Stimulated activated CD8-positive, alpha-beta memory T cell treated with anti-CD3 and anti-CD28 coated beads, Interleukin-7, amount 100 ng/mL, for 24 hours (primary cell): ENCODE results near the gene RAD51B.

Experiments
- DNase-seq: peaks from one replicate; pipeline ENCODE4 v3.0.0-alpha.2; 2020; ENCODE audit warnings: low read depth

Gene RAD51B

DNA sequence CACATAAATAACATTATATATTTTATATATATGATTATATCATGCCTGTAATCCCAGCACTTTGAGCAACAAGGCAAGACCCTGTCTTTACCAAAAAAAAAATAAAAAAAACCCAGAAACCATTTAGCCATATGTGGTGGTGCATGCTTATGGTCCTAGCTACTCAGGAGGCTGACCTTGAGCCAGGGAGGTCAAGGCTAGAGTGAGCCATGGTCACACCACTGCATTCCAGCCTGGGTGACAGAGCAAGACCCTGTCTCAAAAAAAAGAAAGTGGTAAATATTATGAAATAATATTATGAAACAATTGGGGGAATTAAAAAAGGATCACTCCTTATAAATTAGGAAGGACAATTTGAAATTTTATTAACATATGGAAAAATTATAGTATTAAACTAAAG, 16.0 kb downstream of the RAD51B start:
- no peak for DNase-seq

DNA sequence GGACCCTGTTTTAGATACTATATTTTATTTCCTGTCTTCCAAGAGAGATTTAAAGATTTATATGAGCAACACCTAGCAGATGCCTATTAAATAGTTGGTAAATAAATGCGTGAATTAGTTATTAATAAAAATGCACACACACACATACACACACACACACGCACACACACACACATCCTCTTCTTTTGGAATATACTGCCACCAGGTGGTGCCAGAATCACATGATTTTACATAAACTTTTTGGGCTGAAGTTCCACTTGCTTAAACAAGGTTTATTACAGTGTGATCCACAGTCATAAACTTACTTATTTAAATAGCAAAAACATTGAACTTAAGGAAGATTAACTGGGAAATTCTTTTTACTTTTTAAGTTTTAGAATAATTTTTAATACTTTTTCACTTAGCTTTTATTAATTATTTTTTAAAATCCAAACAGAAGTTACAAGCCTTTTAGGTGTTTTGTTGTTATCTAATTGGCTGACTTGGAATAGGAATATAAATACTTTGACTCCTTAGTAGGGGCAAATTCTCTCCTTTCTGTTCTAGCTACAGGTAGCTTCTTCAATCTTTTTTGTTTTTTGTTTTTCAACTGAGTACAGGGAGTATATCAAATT, 17.5 kb downstream of the RAD51B start:
- no peak for DNase-seq

- DNase-seq: no peak
Measured at GRCh38 chr14:67846029-67846610, 26.5 kb downstream of the RAD51B start.

DNA sequence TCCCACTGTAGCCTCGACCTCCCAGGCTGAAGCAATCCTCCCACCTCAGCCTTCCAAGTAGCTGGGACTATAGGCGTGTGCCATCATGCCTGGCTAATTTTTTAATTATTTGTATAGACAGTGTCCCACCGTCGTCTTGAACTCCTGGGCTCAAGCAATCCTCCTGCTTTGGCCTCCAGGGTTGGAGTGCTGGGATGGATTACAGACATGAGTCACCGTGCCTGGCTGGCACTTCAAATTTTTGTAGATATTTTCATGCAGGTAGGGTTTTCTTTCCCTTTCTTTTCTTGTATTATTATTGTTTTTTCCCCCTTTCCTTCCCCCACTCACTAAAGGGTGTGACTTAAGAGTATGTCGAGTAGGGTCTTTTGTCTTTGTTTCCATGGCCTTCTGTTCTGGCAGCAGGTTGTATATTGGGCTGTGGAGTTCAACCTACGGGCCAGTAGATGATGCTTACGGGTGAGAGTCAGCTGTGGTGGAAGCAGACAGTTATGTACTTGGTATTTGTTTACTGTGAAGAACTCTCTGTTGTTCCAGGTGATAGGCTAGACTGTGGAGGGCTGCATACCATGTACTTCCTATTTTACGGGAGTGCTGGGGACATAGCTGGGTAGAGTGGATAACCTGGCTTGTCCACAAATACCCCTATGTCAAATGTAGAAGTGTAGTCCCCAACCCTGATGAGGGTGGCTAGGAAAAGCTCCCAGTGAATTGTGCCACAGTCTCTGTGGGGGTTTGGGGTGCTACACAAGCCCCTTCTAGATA, 30.7 kb downstream of the RAD51B start:
- DNase-seq: no peak

- DNase-seq: no peak
Measured at GRCh38 chr14:67851785-67852410, 32.3 kb downstream of the RAD51B start.

DNA sequence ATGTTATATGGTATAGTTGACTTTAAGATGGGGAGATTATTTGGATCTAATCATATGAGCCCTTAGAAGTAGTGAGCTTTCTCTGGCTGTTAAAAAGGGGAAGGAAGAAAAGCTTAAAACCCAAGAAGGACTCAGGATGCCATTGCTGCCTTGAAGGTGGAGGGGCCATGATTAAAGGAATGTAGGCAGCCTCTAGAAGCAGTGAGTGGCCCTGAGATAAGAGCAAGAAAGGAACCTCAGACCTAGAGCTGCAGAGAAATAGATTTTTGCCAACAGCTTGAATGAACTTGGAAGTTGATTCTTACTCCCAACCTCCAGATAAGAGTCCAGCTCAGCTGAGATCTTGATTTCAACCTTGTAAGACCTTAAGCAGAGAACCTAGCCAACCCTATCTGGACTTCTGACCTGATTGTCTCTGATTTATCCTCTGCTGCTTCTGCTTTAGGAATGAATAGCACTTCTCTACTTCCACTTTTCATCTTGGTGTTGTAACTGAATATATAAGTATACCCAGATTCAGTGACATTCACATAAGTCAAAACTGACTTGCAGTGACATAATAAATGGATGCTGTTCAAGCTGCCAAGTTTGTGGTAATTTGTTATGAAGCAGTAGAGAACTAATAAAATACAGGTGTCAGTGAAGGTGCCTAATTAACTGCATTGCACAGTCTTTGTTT, 33.5 kb downstream of the RAD51B start:
- DNase-seq: no peak

DNA sequence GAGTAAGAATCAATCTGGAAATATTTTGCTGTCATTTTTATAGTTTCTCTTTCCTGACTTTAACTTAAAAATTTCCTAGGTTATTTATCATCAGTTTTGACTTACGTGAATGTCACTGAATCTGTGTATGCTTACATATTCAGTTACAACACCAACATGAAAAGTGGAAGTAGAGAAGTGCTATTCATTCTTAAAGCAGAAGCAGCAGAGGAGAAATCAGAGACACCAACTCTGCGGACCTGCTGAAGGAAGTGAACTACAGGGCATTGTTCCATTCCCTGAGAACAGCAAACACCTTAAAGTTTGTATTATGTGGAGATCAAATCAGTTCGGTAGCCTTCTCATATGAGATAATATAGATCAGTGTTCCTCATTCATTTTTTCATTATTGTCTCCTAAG, 34.1 kb downstream of the RAD51B start:
- no peak for DNase-seq

GRCh38 chr14:67856827-67857226, 37.2 kb downstream of the RAD51B start:
- DNase-seq: no peak

- no peak for DNase-seq
Measured at GRCh38 chr14:67857778-67858350, 38.3 kb downstream of the RAD51B start.

DNA sequence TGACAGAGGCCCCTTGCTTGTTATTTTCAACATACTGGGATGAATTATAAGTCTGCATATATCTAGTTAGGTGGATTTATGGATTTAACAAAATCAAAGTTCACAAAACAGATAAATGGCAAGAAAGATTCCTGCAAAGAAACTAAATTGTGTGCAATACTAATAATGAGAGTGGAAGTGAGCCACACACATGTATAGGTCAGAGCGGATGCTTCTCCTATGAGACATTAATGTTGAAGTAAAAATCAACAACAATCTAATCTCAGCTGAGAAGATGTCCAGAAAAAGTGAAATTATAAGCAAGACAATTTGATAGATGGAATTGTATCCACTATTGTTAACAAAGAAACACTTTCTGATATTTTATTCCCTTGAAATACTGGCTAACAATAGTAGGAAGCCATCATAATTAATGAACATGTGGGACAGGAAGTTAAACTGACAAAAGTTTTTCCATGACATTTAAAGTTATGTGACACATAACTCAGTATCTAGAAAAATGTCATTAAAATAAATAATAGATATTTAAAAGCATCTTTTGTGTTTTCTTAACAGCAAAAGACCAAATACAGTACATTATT, 39.7 kb downstream of the RAD51B start:
- no peak for DNase-seq

- no peak for DNase-seq
Measured at GRCh38 chr14:67863223-67863622, 43.6 kb downstream of the RAD51B start.

GRCh38 chr14:67875175-67876006, 55.8 kb downstream of the RAD51B start:
- no peak for DNase-seq

GRCh38 chr14:67879026-67879425, 59.4 kb downstream of the RAD51B start:
- DNase-seq: no peak

- DNase-seq: no peak
Measured at GRCh38 chr14:67881225-67881624, 61.6 kb downstream of the RAD51B start.

GRCh38 chr14:67882986-67883555, 63.5 kb downstream of the RAD51B start:
- DNase-seq: no peak

GRCh38 chr14:67883717-67884116, 64.1 kb downstream of the RAD51B start:
- no peak for DNase-seq

- no peak for DNase-seq
Measured at GRCh38 chr14:67886191-67886590, 66.6 kb downstream of the RAD51B start.

DNA sequence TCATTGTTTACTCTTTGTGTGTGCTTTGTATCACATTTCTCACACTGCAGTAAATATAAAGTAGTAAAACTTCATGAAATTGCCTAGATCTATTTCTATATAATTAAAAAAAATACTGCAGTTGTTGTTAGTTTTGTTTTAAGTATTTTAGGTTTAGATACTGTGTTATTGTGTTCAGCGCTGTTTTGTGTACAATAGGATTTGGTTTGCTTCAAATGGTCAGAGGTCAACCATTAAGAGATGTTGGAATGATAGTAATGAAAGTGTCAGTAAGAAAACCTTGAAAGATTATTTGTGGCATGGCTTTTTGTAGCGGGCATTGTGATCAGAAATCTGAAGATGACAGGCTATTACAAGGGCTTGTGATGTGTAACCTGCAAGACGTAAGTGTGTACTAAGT, 67.9 kb downstream of the RAD51B start:
- DNase-seq: no peak

- DNase-seq: no peak
Measured at GRCh38 chr14:67889455-67889854, 69.9 kb downstream of the RAD51B start.

GRCh38 chr14:67892466-67893100, 73.0 kb downstream of the RAD51B start:
- no peak for DNase-seq
